GM12873 (cell line): Measurements from ENCODE around the gene SLC39A6.

ENCODE experiments used
- CTCF ChIP-seq: IDR thresholded peaks from 2 replicates; pipeline ENCODE4 v1.5.1; 2012; ENCODE audit warnings: low read depth, mild to moderate bottlenecking, moderate library complexity, low read length, control low read depth; ENCODE audit not compliant: insufficient read depth; ENCODE audit errors: missing control alignments

Gene SLC39A6

GRCh38 chr18:36095936-36096519 is 33.1 kb downstream of the SLC39A6 start:
- TF ChIP-seq CTCF, result peak; percentile 29

GRCh38 chr18:36094431-36094830 is 34.7 kb downstream of the SLC39A6 start:
- TF ChIP-seq CTCF, result no peak

GRCh38 chr18:36089001-36089400 is 40.1 kb downstream of the SLC39A6 start:
- TF ChIP-seq CTCF, result no peak

GRCh38 chr18:36088256-36088655 is 40.9 kb downstream of the SLC39A6 start:
- no peak for TF ChIP-seq CTCF

- no peak for TF ChIP-seq CTCF
Measured at GRCh38 chr18:36086186-36086585, 43.0 kb downstream of the SLC39A6 start.

GRCh38 chr18:36085195-36085594 is 43.9 kb downstream of the SLC39A6 start:
- TF ChIP-seq CTCF, result no peak

- TF ChIP-seq CTCF, result no peak
Measured at GRCh38 chr18:36083729-36084128, 45.4 kb downstream of the SLC39A6 start.
